Fibroblast of skin of back (primary cell): Measurements from ENCODE around the gene MCF2L2.
A peak's percentile ranks its signal among the peaks of the same experiment; 100 is the strongest.

Source experiments
- DNase-seq: peaks from one replicate; pipeline ENCODE4 v3.0.0-alpha.2; 2013

The MCF2L2 gene

GRCh38 chr3:183360971-183361624 is 67.3 kb downstream of the MCF2L2 start:
- no peak for DNase-seq

GRCh38 chr3:183359036-183359435 is 69.4 kb downstream of the MCF2L2 start:
- DNase-seq = no peak

GRCh38 chr3:183357564-183358079 is 70.8 kb downstream of the MCF2L2 start:
- DNase-seq = no peak

- no peak for DNase-seq
Measured at GRCh38 chr3:183356920-183357319, 71.5 kb downstream of the MCF2L2 start.

- no peak for DNase-seq
Measured at GRCh38 chr3:183354874-183355273, 73.5 kb downstream of the MCF2L2 start.

- no peak for DNase-seq
Measured at GRCh38 chr3:183354325-183354831, 74.0 kb downstream of the MCF2L2 start.

GRCh38 chr3:183353421-183353820 is 75.0 kb downstream of the MCF2L2 start:
- no peak for DNase-seq

- no peak for DNase-seq
Measured at GRCh38 chr3:183350164-183350563, 78.3 kb downstream of the MCF2L2 start.

GRCh38 chr3:183349421-183350157 is 78.8 kb downstream of the MCF2L2 start:
- DNase-seq = no peak

- DNase-seq = no peak
Measured at GRCh38 chr3:183342824-183343223, 85.6 kb downstream of the MCF2L2 start.

GRCh38 chr3:183341545-183342288 is 86.7 kb downstream of the MCF2L2 start:
- DNase-seq = no peak

GRCh38 chr3:183340222-183340621 is 88.2 kb downstream of the MCF2L2 start:
- no peak for DNase-seq

GRCh38 chr3:183339461-183340086 is 88.8 kb downstream of the MCF2L2 start:
- DNase-seq = no peak

- DNase-seq = no peak
Measured at GRCh38 chr3:183338520-183338919, 89.9 kb downstream of the MCF2L2 start.

GRCh38 chr3:183332487-183332886 is 95.9 kb downstream of the MCF2L2 start:
- DNase-seq = no peak

- no peak for DNase-seq
Measured at GRCh38 chr3:183331498-183331897, 96.9 kb downstream of the MCF2L2 start.

GRCh38 chr3:183330881-183331280 is 97.5 kb downstream of the MCF2L2 start:
- no peak for DNase-seq

GRCh38 chr3:183329543-183329942 is 98.9 kb downstream of the MCF2L2 start:
- no peak for DNase-seq

GRCh38 chr3:183328823-183329222 is 99.6 kb downstream of the MCF2L2 start:
- DNase-seq = peak; percentile 61

GRCh38 chr3:183328164-183328563 is 100.3 kb downstream of the MCF2L2 start:
- DNase-seq = no peak

GRCh38 chr3:183327343-183327742 is 101.1 kb downstream of the MCF2L2 start:
- no peak for DNase-seq

GRCh38 chr3:183324083-183324482 is 104.3 kb downstream of the MCF2L2 start:
- peak; percentile 15 for DNase-seq

- DNase-seq = no peak
Measured at GRCh38 chr3:183319371-183319770, 109.0 kb downstream of the MCF2L2 start.
